22Rv1 (cell line): Measurements from ENCODE around the gene PLXDC2.

Experiments
- H3K27ac ChIP-seq: fragments of 450-650 bp; 2 replicates; pipeline ENCODE4 v1.5.1; 2017
- CTCF ChIP-seq: fragments of 450-650 bp; IDR thresholded peaks from 2 replicates; pipeline ENCODE4 v1.5.1; 2017; ENCODE audit warnings: mild to moderate bottlenecking
- ZFX ChIP-seq: fragments of 450-650 bp; IDR thresholded peaks from 2 replicates; pipeline ENCODE4 v1.6.1; 2017; ENCODE audit warnings: antibody characterized with exemption, borderline replicate concordance

PLXDC2 gene

GRCh38 chr10:20146004-20146403, 329.8 kb downstream of the PLXDC2 start:
- TF ChIP-seq CTCF, result no peak
- H3K27ac ChIP-seq, result no peak overlapping the region

GRCh38 chr10:20147684-20148083, 331.5 kb downstream of the PLXDC2 start:
- TF ChIP-seq CTCF, result no peak
- no peak for TF ChIP-seq ZFX
- H3K27ac ChIP-seq, result no peak overlapping the region

GRCh38 chr10:20156511-20156910, 340.3 kb downstream of the PLXDC2 start:
- TF ChIP-seq CTCF (no peak), ZFX (no peak)
- H3K27ac ChIP-seq, result no peak overlapping the region

- TF ChIP-seq CTCF (no peak), ZFX (no peak)
- H3K27ac ChIP-seq, result no peak overlapping the region
Observed at GRCh38 chr10:20157314-20157713, 341.1 kb downstream of the PLXDC2 start.

- no peak overlapping the region for H3K27ac ChIP-seq
- TF ChIP-seq CTCF, result no peak
Observed at GRCh38 chr10:20158086-20158485, 341.9 kb downstream of the PLXDC2 start.

GRCh38 chr10:20162123-20162522, 345.9 kb downstream of the PLXDC2 start:
- TF ChIP-seq CTCF, result no peak
- TF ChIP-seq ZFX, result no peak
- no peak overlapping the region for H3K27ac ChIP-seq

GRCh38 chr10:20166096-20166675, 350.0 kb downstream of the PLXDC2 start:
- TF ChIP-seq CTCF (no peak), ZFX (no peak)

More at GRCh38 chr10:20166096-20166675, 350.0 kb downstream of the PLXDC2 start:
- no peak overlapping the region for H3K27ac ChIP-seq
